ENCODE results near the gene PNMA6A.

- no peak for TF ChIP-seq POLR2A (IDR thresholded peaks at IDR 0.05)
- TF ChIP-seq CTCF (IDR thresholded peaks at IDR 0.05) = no peak
These were observed 30.2 kb downstream of the PNMA6A start for GRCh38 chrX:153102418-153102817.
